ENCODE data around the gene FRMD4A. TPM values are rescaled to one million over a fixed set of nuclear protein-coding genes. Genes with fewer than 3 reads are reported as not detected.

Gene FRMD4A
- total and polyA plus RNA-seq, 10 of the 15 experiments (the other 5 are each of a cell fraction or from before 2014, with no cell fraction given) = 17.8 to 75.2 (median 39.1) TPM

GRCh38 chr10:13788320-13788600 is 542.5 kb downstream of the FRMD4A start:
- ChIA-PET POLR2A (interaction anchor here (1.3 to 1.4 kb wide), 2 partner anchors 182 to 398 kb away, joined by 3 to 4 read pairs; no protein-coding TSS in a partner anchor), RAD21 (ENCODE audit: unreplicated experiment) (interaction anchor here (0.7 to 3.8 kb wide), 18 partner anchors 11 to 407 kb away, joined by 3 to 32 read pairs (median 4); no protein-coding TSS in a partner anchor), SMC1A (ENCODE audit: uncharacterized antibody, unreplicated experiment) (interaction anchor here (0.7 to 4.2 kb wide), 14 partner anchors 13 to 689 kb away, joined by 3 to 30 read pairs (median 4); no protein-coding TSS in a partner anchor), CTCF (interaction anchor here (0.7 to 1.5 kb wide), 16 partner anchors 12 to 538 kb away, joined by 3 to 10 read pairs (median 4); no protein-coding TSS in a partner anchor)
- Histone ChIP-seq H4K20me1 (ENCODE audit: control insufficient read depth, insufficient read depth) (no peaks in the 10 kb centered on the region), H3K4me1 (ENCODE audit: control insufficient read depth, insufficient read depth, low read length) (peaks cover 14% of the 10 kb centered on the region), H2AFZ (ENCODE audit: control insufficient read depth, low read depth, low read length) (no peak overlapping the region), H3K4me3 (no peak overlapping the region), H3K79me2 (ENCODE audit: control insufficient read depth, insufficient read depth, low read length) (no peaks in the 10 kb centered on the region), H3K27ac (ENCODE audit: control insufficient read depth, insufficient read depth) (peak overlapping the region; percentile 6; the same call in 1 of the 2 replicates), H3K36me3 (ENCODE audit: control insufficient read depth in 2 of 2, insufficient read depth in 2 of 2, low read length in 1 of 2) (peaks cover 0 to 8% of the 10 kb centered on the region in 2 experiments; a peak in 2 of 4 replicates), H3K27me3 (replicated peaks in 1 of 2; ENCODE audit: control insufficient read depth in 2 of 2, insufficient read depth in 2 of 2, low read length in 1 of 2) (no peaks in the 10 kb centered on the region), H3K9ac (ENCODE audit: control insufficient read depth, insufficient read depth, low read length) (no peak overlapping the region), H3K4me2 (ENCODE audit: control insufficient read depth, insufficient read depth) (no peak overlapping the region), H3K9me3 (replicated peaks; ENCODE audit: control insufficient read depth, insufficient read depth, low read length) (no peaks in the 10 kb centered on the region)
- intact Hi-C loops (cut with micrococcal nuclease; ENCODE audit: unreplicated experiment) = loop anchor here (5.0 to 10.0 kb wide), 3 partner anchors 139 to 707 kb away; no protein-coding TSS in a partner anchor
- 44% methylated on average over 5 of the region's 5 CpGs for WGBS (ENCODE audit: insufficient coverage, insufficient replicate concordance, low lambda C conversion rate, missing lambda C conversion rate)
- ATAC-seq (peak; percentile 4), DNase-seq (ENCODE audit: low read depth, low spot score) (no peak), FAIRE-seq (no peak)
- in situ Hi-C loops (cut with MboI) = no loop called here
- BruUV-seq (replicated peaks) = no TSS peak
- TF ChIP-seq GABPA (IDR thresholded peaks at IDR 0.05; ENCODE audit: low read depth) = no peak
- TF ChIP-seq IRF3 (IDR thresholded peaks at IDR 0.05) = no peak
- TF ChIP-seq SUPT20H (IDR thresholded peaks at IDR 0.05; ENCODE audit: borderline replicate concordance, control insufficient read depth, low read depth, low read length) = no peak
- no peak for TF ChIP-seq NFIC (IDR thresholded peaks at IDR 0.05; ENCODE audit: low read depth, low read length)
- no peak for TF ChIP-seq REST (IDR thresholded peaks at IDR 0.05; ENCODE audit: low read depth, low read length)
- no peak for TF ChIP-seq RCOR1 (conservative IDR thresholded peaks at IDR 0.05; ENCODE audit: low read depth, low read length)
- no peak for TF ChIP-seq RELA (IDR thresholded peaks at IDR 0.05; ENCODE audit: borderline replicate concordance, partially characterized antibody)
- TF ChIP-seq SPI1 (IDR thresholded peaks at IDR 0.05; ENCODE audit: borderline replicate concordance, insufficient read depth, low read depth, low read length) = no peak
- TF ChIP-seq NR2C1 (IDR thresholded peaks at IDR 0.05) = no peak
- no peak for TF ChIP-seq SIN3A (IDR thresholded peaks at IDR 0.05; ENCODE audit: low read depth, low read length)
- TF ChIP-seq BMI1 (IDR thresholded peaks at IDR 0.05; ENCODE audit: borderline replicate concordance) = no peak

Data from GM12878 (cell line).